Hematopoietic multipotent progenitor cell (in vitro differentiated cells): Measurements from ENCODE around the gene FGB. TPM values are rescaled to one million over a fixed set of nuclear protein-coding genes. Genes with fewer than 3 reads are reported as not detected.
"Not testable (repeated sequence)": the region's sequence is repeated elsewhere in the genome, so short reads cannot be mapped to it uniquely, and the experiment has no call there.

Source experiments
- DNase-seq, 3 donors: peaks; one replicate each; pipeline ENCODE4 v3.0.0-alpha.2; 2011 to 2015; ENCODE audit warnings: low read depth in 2 of 3, low spot score in 2 of 3
- total RNA-seq: library from RNA; depleted of rRNA; stranded (reverse); fragments of >200 nt; gene quantifications from one replicate; pipeline ENCODE4 v1.2.3, GENCODE V29; 2012

Gene FGB
- total RNA-seq, 1 donor, result under 0.01 TPM

DNA sequence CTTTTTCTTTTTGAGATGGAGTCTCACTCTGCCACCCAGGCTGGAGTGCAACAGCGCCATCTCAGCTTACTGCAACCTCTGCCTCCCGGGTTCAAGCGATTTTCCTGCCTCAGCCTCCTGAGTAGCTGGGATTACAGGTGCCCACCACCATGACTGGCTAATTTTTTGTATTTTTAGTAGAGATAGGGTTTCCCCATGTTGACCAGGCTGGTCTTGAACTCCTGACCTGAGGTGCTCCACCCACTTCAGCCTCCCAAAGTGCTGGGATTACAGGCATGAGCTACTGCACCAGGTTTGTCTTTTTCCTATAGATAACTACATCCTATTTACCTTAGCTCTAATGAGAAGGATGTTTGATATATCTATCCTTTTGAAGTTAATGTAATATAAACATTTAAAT is 31.5 kb downstream of the FGB start:
- DNase-seq, result not testable (repeated sequence)

DNA sequence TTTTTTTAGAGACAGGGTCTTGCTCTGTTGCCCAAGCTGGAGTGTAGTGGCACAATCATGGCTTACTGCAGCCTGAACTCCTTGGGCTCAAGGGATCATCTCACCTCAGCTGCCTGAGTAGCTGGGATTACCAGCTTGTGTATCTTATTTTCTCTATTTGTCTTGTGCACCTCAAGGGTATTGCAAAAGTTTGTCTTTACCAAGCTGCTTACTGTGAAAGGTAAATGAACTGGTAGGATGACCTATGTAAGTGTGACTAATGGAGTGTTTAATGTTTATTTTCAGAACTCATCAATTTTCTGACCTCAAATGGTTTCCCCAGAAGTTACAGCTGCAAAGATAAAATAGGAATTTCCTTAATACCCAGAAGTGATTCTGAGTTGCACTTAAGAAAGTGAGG is 33.0 kb downstream of the FGB start:
- no peak for DNase-seq

- not testable (repeated sequence) for DNase-seq
These were observed 34.5 kb downstream of the FGB start for GRCh38 chr4:154597281-154597680.

GRCh38 chr4:154597798-154598774 is 35.3 kb downstream of the FGB start:
- DNase-seq, result no peak

- DNase-seq, result no peak
These were observed 39.7 kb downstream of the FGB start for GRCh38 chr4:154602404-154603020.

GRCh38 chr4:154603033-154603943 is 40.5 kb downstream of the FGB start:
- no peak for DNase-seq

- DNase-seq, result no peak
These were observed 41.9 kb downstream of the FGB start for GRCh38 chr4:154604696-154605200.

DNA sequence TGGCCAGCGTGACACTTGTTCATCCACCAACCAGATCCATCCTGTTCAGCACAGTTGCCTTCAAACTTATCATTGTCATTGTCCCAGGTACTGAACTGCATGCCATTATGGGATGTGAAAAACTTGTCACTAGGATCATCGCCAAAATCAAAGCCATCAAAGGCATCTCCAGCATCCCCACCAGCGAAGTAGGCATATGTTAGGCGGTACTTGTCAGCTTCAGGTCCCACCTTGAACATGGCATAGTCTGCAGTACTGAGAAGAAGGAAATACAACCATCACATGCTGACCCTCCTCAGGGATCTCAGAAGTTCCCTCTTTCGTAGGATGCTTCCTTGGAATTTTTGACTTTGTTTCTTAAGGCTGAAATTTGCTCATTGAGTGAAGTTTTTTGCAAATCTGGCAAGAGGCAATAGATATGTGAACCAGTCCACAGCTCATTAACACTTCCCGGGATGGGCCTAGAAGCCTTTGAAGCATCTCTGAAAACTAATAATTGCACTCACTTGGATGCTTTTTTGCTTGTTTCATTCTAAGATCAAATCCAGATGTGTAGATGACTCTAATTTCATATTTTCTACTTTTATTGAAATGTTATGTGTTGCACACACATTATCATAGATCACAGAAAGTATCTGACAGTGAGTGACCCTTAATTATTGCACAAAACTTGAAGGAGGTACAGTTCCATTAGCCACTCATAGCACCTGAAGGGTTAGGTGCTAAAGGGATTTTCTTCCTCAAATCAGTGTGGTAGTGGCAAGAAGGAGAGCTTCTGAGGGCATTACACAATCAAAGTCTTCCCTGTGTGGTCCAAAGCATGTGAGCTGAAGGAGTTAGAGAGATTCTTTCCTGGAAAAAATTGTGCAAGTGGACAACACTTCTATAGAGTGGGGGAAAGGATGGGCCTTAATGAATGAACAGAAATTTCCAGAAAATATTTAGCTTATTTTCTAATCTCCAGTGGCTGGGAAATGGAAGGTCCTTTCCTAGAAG is 44.2 kb downstream of the FGB start:
- DNase-seq, result no peak

- no peak for DNase-seq
These were observed 45.8 kb downstream of the FGB start for GRCh38 chr4:154608361-154609252.

GRCh38 chr4:154609532-154609931 is 46.7 kb downstream of the FGB start:
- DNase-seq, result no peak

- peak in 1 of 3 donors; percentile 31 for DNase-seq
These were observed 47.8 kb downstream of the FGB start for GRCh38 chr4:154610582-154610981.

GRCh38 chr4:154611833-154612232 is 49.0 kb downstream of the FGB start:
- DNase-seq, result no peak

- DNase-seq, result no peak
These were observed 49.9 kb downstream of the FGB start, which contains the start of gene FGG for GRCh38 chr4:154612472-154613414. TSS of gene FGG (minus strand) at chr4:154612656. CDS start at chr4:154612609, 47 bp downstream.

- DNase-seq, result no peak
These were observed 51.5 kb downstream of the FGB start for GRCh38 chr4:154614306-154614705.

DNA sequence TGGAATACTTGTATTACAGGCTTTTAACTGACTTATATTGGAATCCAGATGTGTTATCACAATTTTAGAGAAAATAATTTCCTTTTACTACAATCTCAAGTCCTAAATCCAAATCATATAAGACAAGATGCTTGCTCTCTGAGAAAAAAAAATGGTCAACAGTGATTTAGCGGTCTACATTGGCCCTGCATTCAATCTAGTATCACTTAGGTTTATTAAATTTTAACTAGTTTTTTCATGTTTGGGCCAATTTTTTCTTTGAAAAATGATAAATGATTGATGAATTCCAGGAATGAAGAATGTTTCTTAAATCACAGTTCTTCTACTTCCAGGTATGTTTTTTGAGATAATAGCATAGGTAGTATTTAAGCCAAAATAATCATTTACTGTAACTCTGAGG is 52.4 kb downstream of the FGB start:
- DNase-seq, result no peak

DNA sequence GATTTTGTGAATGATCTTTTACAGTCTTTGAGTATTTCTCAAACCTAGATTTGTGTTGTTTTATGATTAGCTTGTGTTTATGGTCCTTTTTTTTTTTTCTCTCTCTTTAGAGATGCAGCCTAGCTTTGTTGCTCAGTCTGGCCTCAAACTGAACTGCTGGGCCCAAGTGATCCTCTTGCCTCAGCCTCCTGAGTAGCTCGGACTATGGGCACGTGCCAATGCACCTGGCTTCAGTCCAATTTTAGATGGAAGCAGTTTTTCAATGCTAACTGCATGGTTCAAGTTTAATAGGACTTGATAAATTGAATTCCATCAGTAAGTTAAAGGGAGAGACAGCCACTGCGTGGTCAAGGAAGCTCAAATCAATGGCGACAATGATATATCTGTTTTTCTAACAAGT is 53.5 kb downstream of the FGB start:
- no peak for DNase-seq

GRCh38 chr4:154616731-154617130 is 53.9 kb downstream of the FGB start:
- DNase-seq, result peak in 1 of 3 donors; percentile 62
